Heart left ventricle (tissue), 13 donors: ENCODE measurements around the gene CERS3.

Experiments used
- POLR2A ChIP-seq, 2 donors: fragments of 450-650 bp; IDR thresholded peaks; one replicate each; pipeline ENCODE4 v1.6.1; 2017; ENCODE audit warnings: antibody characterized with exemption in 2 of 2, mild to moderate bottlenecking in 2 of 2, moderate library complexity in 2 of 2
- TF ChIP-seq, protein P1 (sequence below), 12 donors: fragments of 200-600 bp; sonication (generic) in 4 of 12; IDR thresholded peaks; one replicate each; pipeline versions ENCODE4 v1.5.0 to v1.8.0; 2018 to 2022; ENCODE audit warnings: antibody characterized with exemption in 12 of 12, mild to moderate bottlenecking in 5 of 12
- donor health status: ischemic (EF 13 %, LVEDD 7.1; RV severe dilation, severe dysfunction).
- donor health status: DM: no; HTN: yes; CAD: no.
- donor health status: DM: no; HTN: no; CAD: no.
- donor health status: ischemic (EF 25% LVEDD 6.9; RV normal size, moderate dysfunction).
- donor health status: ischemic (EF 25% LVEDD 5.7; RV mildly dilated, moderate dysfunction).
- donor health status: ischemic (EF 35%, LVEDD 5.7; RV mildly dilated, moderate dysfunction).
- donor health status: nonischemic (EF 11% LVEDD 7.7; RV severe dilation, severe dysfunction).
- donor health status: DM: yes; HTN: yes; CAD: no.
- donor health status: PGD.
- donor health status: ischemic (EF 29% LVEDD 5.4; RV normal size, mild dysfunction).
- donor health status: nonischemic (EF 23%, LVEDD 6.1; RV moderate dilation, normal function).

DNA sequence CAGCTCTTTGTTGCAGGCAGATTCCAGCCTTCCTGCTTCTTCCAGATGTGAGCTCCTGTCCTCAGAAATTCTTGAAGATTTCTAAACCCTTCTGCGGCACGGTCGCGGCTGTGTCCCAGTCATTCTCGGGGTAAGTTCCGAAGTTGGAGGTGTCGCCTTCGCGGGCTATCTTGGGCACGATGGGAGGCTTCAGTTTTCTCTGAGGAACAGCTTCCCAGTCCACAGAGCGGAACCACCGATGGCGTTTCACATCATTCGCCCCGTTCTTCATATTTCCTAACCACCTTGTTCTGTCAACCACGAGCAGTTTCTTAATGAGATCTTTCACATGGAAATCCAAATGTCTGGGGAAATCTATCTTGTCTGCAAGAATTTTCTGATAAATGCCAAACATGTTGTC lies 24.7 kb upstream of the CERS3 start:
- no peak for TF ChIP-seq POLR2A (IDR thresholded peaks at IDR 0.05)
- TF ChIP-seq, protein P1, sequence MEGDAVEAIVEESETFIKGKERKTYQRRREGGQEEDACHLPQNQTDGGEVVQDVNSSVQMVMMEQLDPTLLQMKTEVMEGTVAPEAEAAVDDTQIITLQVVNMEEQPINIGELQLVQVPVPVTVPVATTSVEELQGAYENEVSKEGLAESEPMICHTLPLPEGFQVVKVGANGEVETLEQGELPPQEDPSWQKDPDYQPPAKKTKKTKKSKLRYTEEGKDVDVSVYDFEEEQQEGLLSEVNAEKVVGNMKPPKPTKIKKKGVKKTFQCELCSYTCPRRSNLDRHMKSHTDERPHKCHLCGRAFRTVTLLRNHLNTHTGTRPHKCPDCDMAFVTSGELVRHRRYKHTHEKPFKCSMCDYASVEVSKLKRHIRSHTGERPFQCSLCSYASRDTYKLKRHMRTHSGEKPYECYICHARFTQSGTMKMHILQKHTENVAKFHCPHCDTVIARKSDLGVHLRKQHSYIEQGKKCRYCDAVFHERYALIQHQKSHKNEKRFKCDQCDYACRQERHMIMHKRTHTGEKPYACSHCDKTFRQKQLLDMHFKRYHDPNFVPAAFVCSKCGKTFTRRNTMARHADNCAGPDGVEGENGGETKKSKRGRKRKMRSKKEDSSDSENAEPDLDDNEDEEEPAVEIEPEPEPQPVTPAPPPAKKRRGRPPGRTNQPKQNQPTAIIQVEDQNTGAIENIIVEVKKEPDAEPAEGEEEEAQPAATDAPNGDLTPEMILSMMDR (IDR thresholded peaks at IDR 0.05): no peak
